NCI-H226 (cell line): Measurements from ENCODE around the gene ABCG2.

Experiments used
- DNase-seq: peaks from one replicate; pipeline ENCODE4 v3.0.0-alpha.2; 2015

The ABCG2 gene

DNA sequence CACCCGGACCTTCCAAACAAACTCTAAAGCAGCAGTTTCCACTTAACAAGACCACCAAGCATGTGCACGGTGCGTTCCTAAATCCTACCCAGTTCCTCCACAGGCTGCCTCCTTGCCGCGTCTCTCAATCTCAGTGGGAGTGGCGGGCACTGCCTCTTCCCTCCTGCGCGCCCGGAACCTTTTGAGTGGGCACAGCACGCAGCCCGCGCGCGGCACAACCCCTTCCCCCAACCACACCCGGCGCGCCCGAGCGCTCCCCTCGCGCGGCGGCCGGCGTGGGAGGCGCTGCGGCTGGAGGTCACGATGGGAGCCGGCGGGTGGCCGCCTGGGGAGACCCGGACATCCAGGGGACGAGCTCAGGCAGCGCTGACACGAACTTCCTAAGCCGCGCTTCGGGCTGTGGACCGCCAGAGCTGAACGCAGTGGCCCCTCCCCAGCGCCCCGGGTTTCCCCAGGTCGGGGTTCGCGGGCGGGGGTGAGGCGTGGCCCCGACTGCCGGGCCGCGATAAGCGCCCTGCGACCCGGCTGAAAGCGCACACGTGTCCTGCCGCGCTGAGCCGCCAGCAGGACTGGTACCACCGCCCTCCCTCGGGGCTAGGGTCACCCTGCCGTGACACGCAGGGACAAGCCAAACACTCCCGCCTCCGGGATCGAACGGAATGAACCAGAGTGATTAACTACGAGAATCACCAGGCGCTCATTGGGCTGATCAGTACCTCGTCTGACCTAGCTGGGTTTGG is at the start of gene ABCG2:
TSS of gene ABCG2 (minus strand) at position 151 of the 740 bp plus-strand sequence. CDS start 18,644 bp downstream, outside the sequence.
- peak; percentile 29 for DNase-seq

DNA sequence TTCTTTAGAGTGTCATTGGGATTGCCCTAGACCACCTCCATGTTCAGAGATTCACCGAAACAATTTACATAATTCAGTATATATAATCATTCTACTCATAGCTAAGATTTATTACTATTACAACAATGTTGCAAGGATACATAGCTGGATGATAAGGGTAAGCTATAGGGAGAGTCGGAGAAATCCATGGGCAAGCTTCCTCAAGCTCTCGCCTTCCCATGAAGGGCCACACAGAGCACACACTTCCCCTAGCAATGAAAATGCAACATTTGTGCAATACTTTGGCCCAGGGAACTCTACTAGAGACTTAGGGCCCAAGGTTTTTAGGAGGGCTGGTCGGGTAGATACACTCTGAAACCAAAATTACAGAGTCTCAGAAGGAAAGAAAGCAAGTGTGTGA is 49.7 kb upstream of the ABCG2 start:
- no peak for DNase-seq

- no peak for DNase-seq
Observed at GRCh38 chr4:88207171-88207570, 48.7 kb upstream of the ABCG2 start.

DNA sequence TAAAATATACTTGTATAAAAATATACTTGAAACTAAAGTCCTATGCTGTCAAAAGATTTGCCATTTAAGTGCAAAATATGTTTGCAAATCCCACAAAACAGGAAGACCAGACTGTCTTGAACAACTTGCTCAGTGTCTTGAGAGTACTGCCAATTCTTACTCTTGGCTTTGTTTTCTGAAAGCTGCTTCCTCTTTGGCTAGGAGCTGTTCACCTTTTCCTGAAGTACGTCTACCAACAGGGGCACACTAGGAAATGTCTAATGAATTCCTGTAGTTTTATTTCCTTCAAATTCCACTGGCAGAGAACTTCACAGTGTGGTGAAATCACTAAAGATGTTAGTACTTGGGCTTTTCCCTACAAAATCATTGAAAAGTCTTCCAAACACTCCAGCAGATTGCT is 46.4 kb upstream of the ABCG2 start:
- DNase-seq = no peak

GRCh38 chr4:88202443-88202842 is 44.0 kb upstream of the ABCG2 start:
- DNase-seq = no peak

- DNase-seq = no peak
Observed at GRCh38 chr4:88200186-88200585, 41.7 kb upstream of the ABCG2 start.

DNA sequence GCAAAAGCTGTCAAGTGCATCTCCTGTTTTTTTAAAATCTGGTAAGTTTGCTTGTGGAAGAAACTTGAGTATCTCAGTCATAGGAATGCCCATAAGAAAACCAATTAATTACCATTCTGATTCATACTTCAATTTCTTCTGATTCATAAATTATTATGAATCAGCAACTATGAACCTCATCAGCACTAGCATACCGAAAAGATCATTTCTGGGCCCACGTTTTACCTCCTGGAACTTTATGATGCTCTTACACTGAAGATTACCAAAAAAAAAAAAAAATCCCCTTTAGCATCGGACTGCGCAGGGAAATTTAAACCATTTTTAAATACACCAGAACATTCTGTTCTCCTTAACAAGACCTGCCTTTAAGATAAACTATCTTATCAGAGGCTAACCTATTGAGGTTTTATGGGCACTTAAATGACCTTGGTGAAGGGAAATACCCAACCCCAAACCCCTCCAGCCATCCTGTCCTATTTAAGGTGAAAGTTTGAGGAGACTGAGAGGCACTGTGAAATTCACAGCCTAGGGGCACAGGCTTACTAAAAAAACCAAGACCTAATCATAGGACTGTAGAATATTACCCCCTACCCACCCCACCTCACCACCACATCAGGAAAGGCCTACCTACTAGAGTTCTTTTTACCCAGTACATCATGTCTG is 38.2 kb upstream of the ABCG2 start:
- DNase-seq = no peak

GRCh38 chr4:88196013-88196365 is 37.5 kb upstream of the ABCG2 start:
- no peak for DNase-seq

- DNase-seq = no peak
Observed at GRCh38 chr4:88195328-88196012, 37.0 kb upstream of the ABCG2 start.

DNA sequence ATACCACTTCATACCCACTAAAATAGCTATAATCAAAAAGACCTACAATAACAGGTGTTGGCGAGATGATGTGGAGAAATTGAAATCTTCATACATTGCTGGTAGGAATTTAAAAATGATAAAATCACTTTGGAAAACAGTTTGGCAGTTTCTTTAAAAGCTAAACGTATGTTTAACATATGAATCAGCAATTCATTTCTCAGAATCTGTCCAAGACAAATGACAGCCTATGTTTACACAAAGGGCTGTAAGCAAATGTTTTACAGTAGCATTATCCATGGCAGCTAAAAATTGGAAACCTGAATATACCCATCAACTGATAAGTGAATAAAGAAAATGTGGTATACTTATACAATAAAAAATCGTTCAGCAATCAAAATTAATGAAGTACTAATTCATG is 33.0 kb upstream of the ABCG2 start:
- no peak for DNase-seq

DNA sequence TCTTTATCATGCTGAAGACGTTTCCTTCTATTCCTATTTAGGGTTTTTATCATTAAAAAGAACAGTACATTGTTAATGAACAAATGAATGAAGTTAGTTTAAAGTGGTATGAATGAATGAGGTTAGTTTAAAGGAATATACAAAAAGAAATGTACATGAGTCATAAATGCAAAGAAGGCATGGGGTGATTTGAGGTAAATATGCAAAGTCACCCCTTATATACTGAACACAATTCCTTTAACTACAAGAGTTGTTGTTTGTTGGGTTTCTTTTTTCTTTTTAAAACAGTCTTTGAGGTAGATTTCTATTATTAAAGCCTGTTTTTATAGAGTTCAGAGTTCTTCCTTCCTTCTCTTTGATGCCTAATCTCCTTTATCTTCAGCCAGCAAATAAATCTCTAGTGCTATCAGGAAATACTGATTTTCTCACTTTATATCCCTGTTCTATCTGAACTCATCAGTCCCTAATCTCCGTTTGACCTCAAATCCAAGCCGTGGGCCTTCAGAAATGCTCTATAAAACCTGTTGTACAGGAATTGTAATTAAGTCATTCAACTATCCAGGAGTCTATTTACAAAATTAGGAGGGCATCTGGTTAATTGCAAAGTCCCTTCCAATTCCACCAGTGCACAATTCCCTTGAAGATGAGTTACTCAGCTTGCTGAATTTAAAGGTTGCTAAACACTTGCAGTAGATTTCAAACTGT is 31.6 kb upstream of the ABCG2 start:
- DNase-seq = no peak

GRCh38 chr4:88189418-88189738 is 30.9 kb upstream of the ABCG2 start:
- DNase-seq = no peak

DNA sequence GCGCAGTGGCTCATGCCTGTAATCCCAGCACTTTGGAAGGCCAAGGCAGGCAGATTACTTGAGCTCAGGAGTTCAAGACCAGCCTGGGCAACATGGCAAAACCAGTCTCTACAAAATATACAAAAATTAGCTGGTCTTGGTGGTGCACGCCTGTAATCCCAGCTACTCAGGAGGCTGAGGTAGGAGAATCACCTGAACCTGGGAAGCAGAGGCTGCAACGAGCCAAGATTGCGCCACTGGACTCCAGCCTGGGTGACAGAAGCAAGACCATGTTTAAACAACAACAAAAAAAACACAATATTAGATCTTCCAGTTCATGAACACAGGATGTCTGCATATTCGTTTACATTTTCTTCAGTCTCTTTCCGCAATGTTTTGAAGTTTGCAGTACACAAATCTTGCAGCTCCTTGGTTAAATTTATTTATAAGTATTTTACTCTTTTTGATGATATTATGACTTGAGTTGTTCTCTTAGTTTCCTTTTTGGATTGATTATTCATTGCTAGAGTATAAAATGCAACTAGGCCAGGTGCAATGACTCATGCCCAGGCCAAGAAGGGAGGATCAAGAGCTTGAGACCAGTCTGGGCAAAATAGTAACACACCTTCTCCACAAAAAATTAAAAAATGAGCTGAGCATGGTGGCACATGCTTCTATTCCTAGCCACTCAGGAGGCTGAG is 30.4 kb upstream of the ABCG2 start:
- no peak for DNase-seq

GRCh38 chr4:88187766-88188165 is 29.3 kb upstream of the ABCG2 start:
- DNase-seq = no peak

GRCh38 chr4:88185906-88186305 is 27.5 kb upstream of the ABCG2 start:
- DNase-seq = no peak

GRCh38 chr4:88179261-88179660 is 20.8 kb upstream of the ABCG2 start:
- no peak for DNase-seq

GRCh38 chr4:88178626-88179231 is 20.3 kb upstream of the ABCG2 start:
- no peak for DNase-seq

DNA sequence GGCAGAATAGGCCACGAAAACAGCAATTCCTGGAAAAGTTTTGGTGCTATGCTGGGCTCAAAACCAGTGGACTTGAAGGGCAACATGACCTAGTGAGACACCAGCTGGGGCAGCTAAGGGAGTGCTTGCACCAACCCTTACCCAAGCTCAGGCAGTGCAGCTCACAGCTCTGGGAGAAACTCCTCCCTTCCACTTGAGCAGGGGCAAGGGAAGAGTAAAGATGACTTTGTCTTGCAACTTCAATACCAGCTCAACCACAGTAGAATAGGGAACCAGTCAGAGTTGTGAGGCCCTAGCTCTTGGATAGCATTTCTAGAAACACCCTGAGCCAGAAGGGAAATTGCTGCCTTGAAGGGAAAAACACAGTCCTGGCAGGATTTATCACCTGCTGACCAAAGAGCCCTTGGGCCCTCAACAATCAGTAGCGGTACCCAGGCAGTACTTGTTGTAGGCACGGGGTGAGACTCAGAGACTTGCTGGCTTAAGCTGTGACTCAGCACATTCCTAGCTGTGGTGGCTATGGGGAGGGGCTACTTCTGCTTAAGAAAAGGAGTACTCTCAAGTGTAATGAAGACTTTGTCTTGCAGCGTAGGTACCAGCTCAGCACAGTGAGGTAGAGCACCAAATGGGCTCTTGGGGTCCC is 19.7 kb upstream of the ABCG2 start:
- DNase-seq = peak; percentile 87

GRCh38 chr4:88172987-88173386 is 14.5 kb upstream of the ABCG2 start:
- DNase-seq = no peak

DNA sequence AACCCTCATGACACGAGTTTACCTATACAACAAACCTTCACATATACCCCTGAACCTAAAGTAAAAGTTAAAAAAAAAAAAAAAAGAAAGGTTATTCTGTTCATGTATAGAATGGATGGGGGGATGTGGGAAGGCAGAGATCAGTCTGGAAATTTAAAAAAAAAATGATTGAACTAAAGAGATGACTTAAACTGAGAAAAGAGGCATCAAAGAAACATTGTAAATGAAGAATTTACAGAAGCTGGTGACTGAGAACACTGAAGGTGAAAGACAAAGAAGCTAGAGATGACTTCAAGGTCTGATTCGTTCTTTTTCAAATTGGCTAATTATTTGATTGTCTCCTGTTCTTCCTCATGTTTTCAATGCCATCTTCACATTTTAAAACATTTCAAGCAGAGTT is 12.8 kb upstream of the ABCG2 start:
- DNase-seq = no peak

GRCh38 chr4:88169298-88169697 is 10.9 kb upstream of the ABCG2 start:
- peak; percentile 5 for DNase-seq

DNA sequence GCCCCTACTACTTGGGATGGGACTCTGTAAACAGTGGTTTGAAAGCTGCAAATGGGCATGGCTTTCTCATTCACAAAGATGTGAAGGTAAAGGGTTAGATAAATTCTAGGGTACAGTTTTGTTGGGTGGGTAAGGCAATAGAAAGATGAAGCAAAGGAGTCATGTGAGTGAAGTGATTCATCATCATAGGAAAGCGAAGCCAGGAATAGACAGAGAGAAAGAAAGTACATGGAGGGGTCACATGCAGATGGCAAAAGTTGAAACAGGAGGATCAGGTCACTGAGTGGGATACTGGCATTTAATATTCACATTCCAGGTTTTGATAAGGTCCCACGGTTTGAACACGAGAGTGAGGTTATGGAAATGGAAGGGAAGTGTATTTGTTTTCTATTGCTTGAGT is 8.2 kb upstream of the ABCG2 start:
- no peak for DNase-seq
